GM23338 (cell line): ENCODE data around the gene NCL. TPM values are rescaled to one million over a fixed set of nuclear protein-coding genes. Genes with fewer than 3 reads are reported as not detected.

Experiments used
- ATAC-seq: fragments of 200-7000 bp; cut with Tn5 transposase; 3 replicates; pipeline ENCODE4 v1.9.1; 2020
- DNase-seq: peaks from one replicate; pipeline ENCODE4 v3.0.0-alpha.2; 2015; ENCODE audit warnings: low spot score
- H2AFZ ChIP-seq: fragments of 200-600 bp; sonication (generic); 2 replicates; pipeline ENCODE4 v1.8.0; 2016; ENCODE audit warnings: antibody characterized with exemption, mild to moderate bottlenecking, moderate library complexity
- H3F3A ChIP-seq: fragments of 200-600 bp; sonication (generic); replicated peaks from 2 replicates; pipeline ENCODE4 v1.8.0; 2017; ENCODE audit warnings: antibody characterized with exemption, mixed run types, low read depth
- H3K27ac ChIP-seq: fragments of 200-600 bp; sonication (generic); 2 replicates; pipeline ENCODE4 v1.6.1; 2016; ENCODE audit warnings: low read depth
- H3K27me3 ChIP-seq: fragments of 200-600 bp; sonication (generic); 2 replicates; pipeline ENCODE4 v1.8.0; 2016; ENCODE audit warnings: mild to moderate bottlenecking, mixed run types, moderate library complexity; ENCODE audit not compliant: insufficient read depth
- H3K36me3 ChIP-seq: fragments of 200-600 bp; sonication (generic); 2 replicates; pipeline ENCODE4 v1.8.0; 2016; ENCODE audit warnings: mild to moderate bottlenecking; ENCODE audit not compliant: insufficient read depth
- H3K4me1 ChIP-seq: fragments of 200-600 bp; sonication (generic); 2 replicates; pipeline ENCODE4 v1.8.0; 2016; ENCODE audit warnings: mild to moderate bottlenecking, moderate library complexity; ENCODE audit not compliant: insufficient read depth
- H3K4me2 ChIP-seq: fragments of 200-600 bp; sonication (generic); 2 replicates; pipeline ENCODE4 v1.7.1; 2017; ENCODE audit warnings: mixed run types
- H3K4me3 ChIP-seq: fragments of 200-600 bp; sonication (generic); 2 replicates; pipeline ENCODE4 v1.6.1; 2016; ENCODE audit warnings: mixed run types
- H3K79me2 ChIP-seq: fragments of 200-600 bp; sonication (generic); replicated peaks from 2 replicates; pipeline ENCODE4 v1.8.0; 2017; ENCODE audit warnings: mild to moderate bottlenecking; ENCODE audit not compliant: insufficient read depth
- H3K9me2 ChIP-seq: fragments of 200-600 bp; sonication (generic); 2 replicates; pipeline ENCODE4 v1.8.0; 2017; ENCODE audit not compliant: insufficient read depth
- H4K20me1 ChIP-seq: fragments of 200-600 bp; sonication (generic); replicated peaks from 2 replicates; pipeline ENCODE4 v1.8.0; 2017; ENCODE audit warnings: mild to moderate bottlenecking; ENCODE audit not compliant: insufficient read depth
- H3K27ac Mint-ChIP-seq: 2 replicates; pipeline ENCODE4 v1.8.0; 2020; ENCODE audit warnings: inconsistent platforms, mild to moderate bottlenecking, moderate library complexity, mixed read lengths
- H3K27me3 Mint-ChIP-seq: 3 replicates; pipeline ENCODE4 v1.8.0; 2022; ENCODE audit warnings: low read depth, mild to moderate bottlenecking, moderate library complexity, mixed read lengths, inconsistent platforms; ENCODE audit not compliant: insufficient read depth, poor library complexity
- H3K36me3 Mint-ChIP-seq: 3 replicates; pipeline ENCODE4 v1.8.0; 2021; ENCODE audit warnings: low read depth, mild to moderate bottlenecking, inconsistent platforms, moderate library complexity, mixed read lengths
- H3K4me1 Mint-ChIP-seq: 3 replicates; pipeline ENCODE4 v1.8.0; 2020; ENCODE audit warnings: mild to moderate bottlenecking, inconsistent platforms, mixed read lengths
- H3K4me3 Mint-ChIP-seq: 3 replicates; pipeline ENCODE4 v1.8.0; 2021; ENCODE audit warnings: moderate library complexity, mild to moderate bottlenecking, inconsistent platforms, mixed read lengths
- H3K9me3 Mint-ChIP-seq: 3 replicates; pipeline ENCODE4 v1.8.0; 2020; ENCODE audit warnings: moderate library complexity, mild to moderate bottlenecking, inconsistent platforms, mixed read lengths
- CREB1 ChIP-seq: fragments of 250-450 bp; sonication (Bioruptor Pico); IDR thresholded peaks from 2 replicates; pipeline ENCODE4 v1.5.0; 2020; ENCODE audit warnings: low read depth, mild to moderate bottlenecking, moderate library complexity
- CTCF ChIP-seq, 2 experiments: fragments of 200-600 bp in 1 of 2; sonication (generic) in 1 of 2; conservative IDR thresholded peaks; 2 replicates each; pipeline versions ENCODE4 v1.5.1 to v1.6.1; 2016 to 2017; ENCODE audit warnings: antibody characterized with exemption in 2 of 2, low read depth in 2 of 2, mild to moderate bottlenecking in 2 of 2, moderate library complexity in 1 of 2
- ETS1 ChIP-seq: IDR thresholded peaks from 2 replicates; pipeline ENCODE4 v1.6.1; 2016; ENCODE audit warnings: antibody characterized with exemption
- EZH2 ChIP-seq: fragments of 200-600 bp; sonication (generic); IDR thresholded peaks from one replicate; pipeline ENCODE4 v1.8.0; 2017; ENCODE audit warnings: antibody characterized with exemption, mild to moderate bottlenecking, low read depth; ENCODE audit not compliant: unreplicated experiment
- EZH2phosphoT487 ChIP-seq: fragments of 200-600 bp; sonication (generic); IDR thresholded peaks from one replicate; pipeline ENCODE4 v1.8.1; 2018; ENCODE audit warnings: antibody characterized with exemption; ENCODE audit not compliant: unreplicated experiment
- JUNB ChIP-seq: IDR thresholded peaks from one replicate; pipeline ENCODE4 v1.6.1; 2016; ENCODE audit warnings: antibody characterized with exemption; ENCODE audit not compliant: unreplicated experiment
- NANOG ChIP-seq: IDR thresholded peaks from 2 replicates; pipeline ENCODE4 v1.6.1; 2016; ENCODE audit warnings: antibody characterized with exemption, borderline replicate concordance
- POLR2AphosphoS5 ChIP-seq: IDR thresholded peaks from 2 replicates; pipeline ENCODE4 v1.6.1; 2016; ENCODE audit warnings: antibody characterized with exemption, low read depth
- REST ChIP-seq: IDR thresholded peaks from one replicate; pipeline ENCODE4 v1.6.1; 2018; ENCODE audit warnings: antibody characterized with exemption; ENCODE audit not compliant: unreplicated experiment
- STAT1 ChIP-seq: IDR thresholded peaks from one replicate; pipeline ENCODE4 v1.6.1; 2016; ENCODE audit warnings: antibody characterized with exemption; ENCODE audit not compliant: unreplicated experiment
- ZNF114 ChIP-seq: fragments of 250-450 bp; sonication (Bioruptor Pico); IDR thresholded peaks from 2 replicates; pipeline ENCODE4 v1.5.0; 2020; ENCODE audit warnings: mild to moderate bottlenecking, moderate library complexity
- ZNF331 ChIP-seq: fragments of 250-450 bp; sonication (Bioruptor Pico); IDR thresholded peaks from 2 replicates; pipeline ENCODE4 v1.5.0; 2020; ENCODE audit warnings: low read depth, mild to moderate bottlenecking, moderate library complexity
- polyA plus RNA-seq: library from polyadenylated mRNA; unstranded; fragments of >200 nt; fragmentation: Nextera tagmentation; extraction: Ambion mirVana; gene quantifications from 2 replicates; pipeline ENCODE4 v1.2.1, GENCODE V29; 2016
- total RNA-seq: library from RNA; depleted of rRNA; stranded (reverse); fragments of >200 nt; shearing (Covaris generic); gene quantifications from 2 replicates; pipeline ENCODE4 v1.2.3, GENCODE V29; 2014
- TF ChIP-seq, protein P1 (sequence below): fragments of 250-450 bp; sonication (Bioruptor Pico); IDR thresholded peaks from 2 replicates; pipeline ENCODE4 v1.5.0; 2020; ENCODE audit warnings: mild to moderate bottlenecking, moderate library complexity

Gene NCL
- total and polyA plus RNA-seq, 2 experiments from 2014 or later, result 678 to 2,269 TPM

DNA sequence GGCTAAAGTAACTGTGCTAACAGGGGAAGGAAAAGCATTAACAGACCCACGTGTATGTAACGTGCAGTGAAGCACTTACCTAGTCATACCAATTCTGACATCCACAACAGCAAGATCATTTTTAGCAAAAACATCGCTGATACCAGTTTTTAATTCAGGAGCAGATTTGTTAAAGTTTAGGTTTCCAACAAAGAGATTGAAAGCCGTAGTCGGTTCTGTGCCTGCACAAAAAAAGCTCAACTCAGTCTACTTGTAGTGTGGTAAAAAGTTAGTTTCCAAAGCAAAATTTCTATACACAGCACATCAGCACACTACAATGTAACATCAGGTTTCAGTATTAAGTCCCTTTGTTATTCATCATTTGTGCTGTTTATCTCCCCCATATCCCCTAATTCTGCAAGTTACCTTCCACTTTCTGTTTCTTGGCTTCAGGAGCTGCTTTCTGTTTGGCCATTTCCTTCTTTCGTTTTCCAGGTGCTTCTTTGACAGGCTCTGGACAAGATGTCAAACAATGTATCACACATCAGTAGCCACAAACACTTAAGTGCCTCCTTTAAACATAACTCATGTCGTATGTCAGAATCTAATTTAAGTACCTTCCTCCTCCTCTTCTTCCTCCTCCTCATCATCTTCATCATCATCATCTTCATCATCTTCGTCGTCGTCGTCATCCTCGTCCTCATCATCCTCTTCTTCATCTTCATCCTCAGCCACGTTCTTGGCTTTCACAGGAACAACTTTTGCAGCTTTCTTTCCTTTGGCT, 4.0 kb downstream of the NCL start:
- peak overlapping the region; percentile 35 for H3K4me3 Mint-ChIP-seq
- peaks cover 83% of the 10 kb centered on the region for H4K20me1 ChIP-seq
- H3K4me3 ChIP-seq, result no peak overlapping the region
- no peaks in the 10 kb centered on the region for H3K9me2 ChIP-seq
- H3K27ac Mint-ChIP-seq, result no peak overlapping the region
- no peak overlapping the region for H2AFZ ChIP-seq
- H3K27ac ChIP-seq, result peak overlapping the region; percentile 91
- peaks cover 30% of the 10 kb centered on the region for H3K27me3 Mint-ChIP-seq
- peaks cover 77% of the 10 kb centered on the region for H3K79me2 ChIP-seq
- no peak for TF ChIP-seq EZH2
- TF ChIP-seq NANOG, result no peak
- TF ChIP-seq, protein P1, sequence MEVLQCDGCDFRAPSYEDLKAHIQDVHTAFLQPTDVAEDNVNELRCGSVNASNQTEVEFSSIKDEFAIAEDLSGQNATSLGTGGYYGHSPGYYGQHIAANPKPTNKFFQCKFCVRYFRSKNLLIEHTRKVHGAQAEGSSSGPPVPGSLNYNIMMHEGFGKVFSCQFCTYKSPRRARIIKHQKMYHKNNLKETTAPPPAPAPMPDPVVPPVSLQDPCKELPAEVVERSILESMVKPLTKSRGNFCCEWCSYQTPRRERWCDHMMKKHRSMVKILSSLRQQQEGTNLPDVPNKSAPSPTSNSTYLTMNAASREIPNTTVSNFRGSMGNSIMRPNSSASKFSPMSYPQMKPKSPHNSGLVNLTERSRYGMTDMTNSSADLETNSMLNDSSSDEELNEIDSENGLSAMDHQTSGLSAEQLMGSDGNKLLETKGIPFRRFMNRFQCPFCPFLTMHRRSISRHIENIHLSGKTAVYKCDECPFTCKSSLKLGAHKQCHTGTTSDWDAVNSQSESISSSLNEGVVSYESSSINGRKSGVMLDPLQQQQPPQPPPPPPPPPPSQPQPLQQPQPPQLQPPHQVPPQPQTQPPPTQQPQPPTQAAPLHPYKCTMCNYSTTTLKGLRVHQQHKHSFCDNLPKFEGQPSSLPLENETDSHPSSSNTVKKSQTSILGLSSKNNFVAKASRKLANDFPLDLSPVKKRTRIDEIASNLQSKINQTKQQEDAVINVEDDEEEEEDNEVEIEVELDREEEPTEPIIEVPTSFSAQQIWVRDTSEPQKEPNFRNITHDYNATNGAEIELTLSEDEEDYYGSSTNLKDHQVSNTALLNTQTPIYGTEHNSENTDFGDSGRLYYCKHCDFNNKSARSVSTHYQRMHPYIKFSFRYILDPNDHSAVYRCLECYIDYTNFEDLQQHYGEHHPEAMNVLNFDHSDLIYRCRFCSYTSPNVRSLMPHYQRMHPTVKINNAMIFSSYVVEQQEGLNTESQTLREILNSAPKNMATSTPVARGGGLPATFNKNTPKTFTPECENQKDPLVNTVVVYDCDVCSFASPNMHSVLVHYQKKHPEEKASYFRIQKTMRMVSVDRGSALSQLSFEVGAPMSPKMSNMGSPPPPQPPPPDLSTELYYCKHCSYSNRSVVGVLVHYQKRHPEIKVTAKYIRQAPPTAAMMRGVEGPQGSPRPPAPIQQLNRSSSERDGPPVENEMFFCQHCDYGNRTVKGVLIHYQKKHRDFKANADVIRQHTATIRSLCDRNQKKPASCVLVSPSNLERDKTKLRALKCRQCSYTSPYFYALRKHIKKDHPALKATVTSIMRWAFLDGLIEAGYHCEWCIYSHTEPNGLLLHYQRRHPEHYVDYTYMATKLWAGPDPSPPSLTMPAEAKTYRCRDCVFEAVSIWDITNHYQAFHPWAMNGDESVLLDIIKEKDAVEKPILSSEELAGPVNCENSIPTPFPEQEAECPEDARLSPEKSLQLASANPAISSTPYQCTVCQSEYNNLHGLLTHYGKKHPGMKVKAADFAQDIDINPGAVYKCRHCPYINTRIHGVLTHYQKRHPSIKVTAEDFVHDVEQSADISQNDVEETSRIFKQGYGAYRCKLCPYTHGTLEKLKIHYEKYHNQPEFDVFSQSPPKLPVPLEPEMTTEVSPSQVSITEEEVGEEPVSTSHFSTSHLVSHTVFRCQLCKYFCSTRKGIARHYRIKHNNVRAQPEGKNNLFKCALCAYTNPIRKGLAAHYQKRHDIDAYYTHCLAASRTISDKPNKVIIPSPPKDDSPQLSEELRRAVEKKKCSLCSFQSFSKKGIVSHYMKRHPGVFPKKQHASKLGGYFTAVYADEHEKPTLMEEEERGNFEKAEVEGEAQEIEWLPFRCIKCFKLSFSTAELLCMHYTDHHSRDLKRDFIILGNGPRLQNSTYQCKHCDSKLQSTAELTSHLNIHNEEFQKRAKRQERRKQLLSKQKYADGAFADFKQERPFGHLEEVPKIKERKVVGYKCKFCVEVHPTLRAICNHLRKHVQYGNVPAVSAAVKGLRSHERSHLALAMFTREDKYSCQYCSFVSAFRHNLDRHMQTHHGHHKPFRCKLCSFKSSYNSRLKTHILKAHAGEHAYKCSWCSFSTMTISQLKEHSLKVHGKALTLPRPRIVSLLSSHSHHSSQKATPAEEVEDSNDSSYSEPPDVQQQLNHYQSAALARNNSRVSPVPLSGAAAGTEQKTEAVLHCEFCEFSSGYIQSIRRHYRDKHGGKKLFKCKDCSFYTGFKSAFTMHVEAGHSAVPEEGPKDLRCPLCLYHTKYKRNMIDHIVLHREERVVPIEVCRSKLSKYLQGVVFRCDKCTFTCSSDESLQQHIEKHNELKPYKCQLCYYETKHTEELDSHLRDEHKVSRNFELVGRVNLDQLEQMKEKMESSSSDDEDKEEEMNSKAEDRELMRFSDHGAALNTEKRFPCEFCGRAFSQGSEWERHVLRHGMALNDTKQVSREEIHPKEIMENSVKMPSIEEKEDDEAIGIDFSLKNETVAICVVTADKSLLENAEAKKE, result no peak
- no peak for TF ChIP-seq REST
- TF ChIP-seq ZNF331 (CRISPR knock-in tag), result no peak
- no peak for TF ChIP-seq ZNF114
- no peak for TF ChIP-seq CREB1 (CRISPR knock-in tag)
- no peak for TF ChIP-seq POLR2AphosphoS5
- TF ChIP-seq JUNB, result no peak
- no peak for TF ChIP-seq CTCF (conservative IDR thresholded peaks at IDR 0.05; ENCODE audit: low read depth in 2 of 2)
- no peak for TF ChIP-seq STAT1
- TF ChIP-seq EZH2phosphoT487, result no peak
- no peak for TF ChIP-seq ETS1
- DNase-seq (no peak), ATAC-seq (no peak)
- no peaks in the 10 kb centered on the region for H3K27me3 ChIP-seq
- peaks cover 21% of the 10 kb centered on the region for H3K4me1 ChIP-seq
- peaks cover 90% of the 10 kb centered on the region for H3F3A ChIP-seq
- H3K9me3 Mint-ChIP-seq, result peaks cover 11% of the 10 kb centered on the region; the same call in 2 of the 3 replicates
- H3K36me3 ChIP-seq, result peaks cover 82% of the 10 kb centered on the region
- H3K4me1 Mint-ChIP-seq, result peaks cover 48% of the 10 kb centered on the region
- H3K4me2 ChIP-seq, result 0 out of 2 replicates have a peak overlapping the region, but pooled peaks have one; percentile 100
- peaks cover 91% of the 10 kb centered on the region for H3K36me3 Mint-ChIP-seq
